KMS-11 (cell line): ENCODE measurements around the gene MTFR1L.

Experiments
- H2AFZ ChIP-seq: fragments of 200-600 bp; sonication (generic); 2 replicates; pipeline ENCODE4 v1.6.1; 2016; ENCODE audit warnings: antibody characterized with exemption, mixed run types, low read depth
- H3K27ac ChIP-seq: fragments of 200-600 bp; sonication (generic); 2 replicates; pipeline ENCODE4 v1.6.1; 2016; ENCODE audit warnings: mild to moderate bottlenecking, mixed run types
- H3K27me3 ChIP-seq: fragments of 200-600 bp; sonication (generic); 2 replicates; pipeline ENCODE4 v1.6.1; 2017; ENCODE audit warnings: mild to moderate bottlenecking, low read depth, mixed run types, moderate library complexity; ENCODE audit not compliant: insufficient read depth
- H3K36me3 ChIP-seq: fragments of 200-600 bp; sonication (generic); 2 replicates; pipeline ENCODE4 v1.6.1; 2017; ENCODE audit warnings: mild to moderate bottlenecking, mixed run types; ENCODE audit not compliant: insufficient read depth
- H3K4me1 ChIP-seq: fragments of 200-600 bp; sonication (generic); 2 replicates; pipeline ENCODE4 v1.6.1; 2016; ENCODE audit warnings: mild to moderate bottlenecking, low read depth, mixed run types; ENCODE audit not compliant: poor library complexity, severe bottlenecking
- H3K4me2 ChIP-seq: fragments of 200-600 bp; sonication (generic); 2 replicates; pipeline ENCODE4 v1.7.0; 2016; ENCODE audit warnings: mild to moderate bottlenecking, mixed run types
- H3K4me3 ChIP-seq: fragments of 200-600 bp; sonication (generic); IDR thresholded peaks from 2 replicates; pipeline ENCODE4 v1.6.1; 2017; ENCODE audit warnings: low read depth, low read length, mixed read lengths; ENCODE audit not compliant: insufficient read depth
- H3K79me2 ChIP-seq: fragments of 200-600 bp; sonication (generic); 2 replicates; pipeline ENCODE4 v1.6.1; 2016; ENCODE audit warnings: low read depth, mixed run types; ENCODE audit not compliant: insufficient read depth
- H3K9ac ChIP-seq: fragments of 200-600 bp; sonication (generic); 2 replicates; pipeline ENCODE4 v1.6.1; 2016; ENCODE audit warnings: mild to moderate bottlenecking, mixed run types
- H4K20me1 ChIP-seq: fragments of 200-600 bp; sonication (generic); 2 replicates; pipeline ENCODE4 v1.6.1; 2016; ENCODE audit warnings: mild to moderate bottlenecking, mixed run types; ENCODE audit not compliant: insufficient read depth
- TF ChIP-seq, protein P1 (sequence below): fragments of 200-600 bp; sonication (generic); conservative IDR thresholded peaks from 2 replicates; pipeline ENCODE4 v1.6.1; 2017; ENCODE audit warnings: low read depth, mild to moderate bottlenecking, antibody characterized with exemption, low read length, moderate library complexity, mixed read lengths

The MTFR1L gene

DNA sequence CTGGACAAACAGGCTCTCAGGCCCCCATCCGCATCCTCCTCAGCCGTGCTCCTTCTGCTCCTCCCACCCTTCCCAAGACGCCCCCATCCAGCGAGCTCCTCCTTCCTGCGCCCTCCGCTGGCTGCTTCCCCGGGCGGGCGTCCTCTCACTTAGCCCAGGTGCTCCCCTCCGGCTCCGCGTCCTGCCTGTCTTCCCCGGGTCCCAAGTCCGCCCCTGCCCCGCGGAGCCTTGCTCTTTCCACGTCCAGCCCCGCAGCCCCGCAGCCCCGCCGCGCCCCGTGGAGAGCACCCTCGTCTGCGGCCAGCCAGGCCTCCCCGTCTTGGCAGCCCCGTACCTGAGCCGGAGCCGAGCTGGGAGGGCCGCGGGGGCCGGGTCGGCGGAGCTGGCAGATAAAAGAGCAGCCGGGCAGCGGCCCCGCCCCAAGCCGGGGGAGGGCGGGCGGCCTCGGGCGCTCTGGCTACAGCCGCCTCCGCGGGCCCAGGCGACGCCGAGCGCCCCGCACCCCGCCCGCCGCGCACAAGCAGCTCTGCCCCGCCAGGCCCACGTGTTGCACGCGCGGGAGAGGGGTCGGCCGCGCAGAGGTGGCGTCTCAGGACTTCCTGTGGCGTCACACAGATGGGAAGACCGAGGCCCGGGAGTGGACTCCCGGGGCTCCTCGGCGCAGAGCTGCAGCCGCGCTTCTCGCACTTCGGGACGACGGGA lies 55.6 kb downstream of the MTFR1L start, which contains the start of gene PAQR7:
Gene PAQR7, minus strand, starts transcription at position 555 of the 702 bp plus-strand sequence. CDS start 11,869 bp downstream, outside the sequence.
- Histone ChIP-seq H3K27me3 (0 out of 2 replicates have a peak, but pooled peaks cover 4% of the 10 kb centered on the region), H3K9ac (peak within 1 kb of the TSS; percentile 56; the same call in 1 of the 2 replicates), H2AFZ (peak within 1 kb of the TSS; percentile 76), H3K4me3 (peak within 1 kb of the TSS; percentile 83), H3K4me1 (peaks cover 17% of the 10 kb centered on the region), H3K27ac (no peak within 1 kb of the TSS), H4K20me1 (no peaks in the 10 kb centered on the region), H3K79me2 (no peaks in the 10 kb centered on the region), H3K36me3 (no peaks in the 10 kb centered on the region), H3K4me2 (peak within 1 kb of the TSS; percentile 73)
- TF ChIP-seq, protein P1, sequence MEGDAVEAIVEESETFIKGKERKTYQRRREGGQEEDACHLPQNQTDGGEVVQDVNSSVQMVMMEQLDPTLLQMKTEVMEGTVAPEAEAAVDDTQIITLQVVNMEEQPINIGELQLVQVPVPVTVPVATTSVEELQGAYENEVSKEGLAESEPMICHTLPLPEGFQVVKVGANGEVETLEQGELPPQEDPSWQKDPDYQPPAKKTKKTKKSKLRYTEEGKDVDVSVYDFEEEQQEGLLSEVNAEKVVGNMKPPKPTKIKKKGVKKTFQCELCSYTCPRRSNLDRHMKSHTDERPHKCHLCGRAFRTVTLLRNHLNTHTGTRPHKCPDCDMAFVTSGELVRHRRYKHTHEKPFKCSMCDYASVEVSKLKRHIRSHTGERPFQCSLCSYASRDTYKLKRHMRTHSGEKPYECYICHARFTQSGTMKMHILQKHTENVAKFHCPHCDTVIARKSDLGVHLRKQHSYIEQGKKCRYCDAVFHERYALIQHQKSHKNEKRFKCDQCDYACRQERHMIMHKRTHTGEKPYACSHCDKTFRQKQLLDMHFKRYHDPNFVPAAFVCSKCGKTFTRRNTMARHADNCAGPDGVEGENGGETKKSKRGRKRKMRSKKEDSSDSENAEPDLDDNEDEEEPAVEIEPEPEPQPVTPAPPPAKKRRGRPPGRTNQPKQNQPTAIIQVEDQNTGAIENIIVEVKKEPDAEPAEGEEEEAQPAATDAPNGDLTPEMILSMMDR: no peak

DNA sequence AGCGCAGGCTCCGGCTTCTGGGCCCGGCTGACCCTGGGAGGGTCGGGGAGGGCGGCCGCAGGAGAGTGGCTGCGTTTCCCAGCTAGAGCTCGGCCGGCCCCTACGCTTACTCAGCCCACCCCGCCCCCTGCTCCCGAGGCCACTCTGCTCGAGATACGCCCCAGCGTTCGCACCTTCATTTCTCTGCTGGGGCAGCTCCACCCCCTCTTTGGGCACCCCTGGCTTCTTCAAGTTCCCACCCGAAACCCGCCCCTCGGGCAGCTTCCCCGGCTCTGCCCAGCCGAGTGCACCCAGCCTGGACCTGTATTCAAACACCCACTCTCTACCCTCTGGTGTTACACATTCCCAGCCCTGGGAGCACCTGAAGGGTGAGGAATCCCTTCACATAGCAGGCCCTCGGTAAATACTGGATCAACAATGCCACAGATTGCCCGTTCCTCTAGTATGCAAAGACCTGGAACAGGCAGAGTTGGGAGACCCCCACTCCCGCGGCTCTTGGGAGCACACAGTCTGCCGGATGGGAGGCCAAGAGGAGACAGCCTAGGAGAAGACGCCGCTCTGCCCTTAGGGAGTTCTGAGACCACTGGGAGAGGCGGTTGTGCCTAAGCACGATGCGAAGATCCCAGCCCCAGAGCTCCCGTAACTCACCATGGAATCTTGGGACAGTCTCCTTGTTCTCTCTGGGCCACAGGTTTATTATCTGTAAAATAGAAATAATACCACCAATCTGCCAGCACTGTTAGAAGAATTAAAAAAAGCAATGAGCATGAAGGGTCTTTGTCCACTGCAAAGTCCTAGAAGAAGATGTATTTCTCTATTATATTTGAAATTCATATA lies 56.3 kb downstream of the MTFR1L start:
- Histone ChIP-seq H3K9ac (no peak overlapping the region; the same call in 1 of the 2 replicates), H3K4me3 (peak overlapping the region; percentile 63), H3K27me3 (0 out of 2 replicates have a peak, but pooled peaks cover 4% of the 10 kb centered on the region), H3K4me1 (peaks cover 17% of the 10 kb centered on the region), H4K20me1 (no peaks in the 10 kb centered on the region), H3K27ac (no peak overlapping the region), H2AFZ (peak overlapping the region; percentile 76), H3K36me3 (no peaks in the 10 kb centered on the region), H3K79me2 (no peaks in the 10 kb centered on the region), H3K4me2 (peak overlapping the region; percentile 73)
- TF ChIP-seq, protein P1: no peak

DNA sequence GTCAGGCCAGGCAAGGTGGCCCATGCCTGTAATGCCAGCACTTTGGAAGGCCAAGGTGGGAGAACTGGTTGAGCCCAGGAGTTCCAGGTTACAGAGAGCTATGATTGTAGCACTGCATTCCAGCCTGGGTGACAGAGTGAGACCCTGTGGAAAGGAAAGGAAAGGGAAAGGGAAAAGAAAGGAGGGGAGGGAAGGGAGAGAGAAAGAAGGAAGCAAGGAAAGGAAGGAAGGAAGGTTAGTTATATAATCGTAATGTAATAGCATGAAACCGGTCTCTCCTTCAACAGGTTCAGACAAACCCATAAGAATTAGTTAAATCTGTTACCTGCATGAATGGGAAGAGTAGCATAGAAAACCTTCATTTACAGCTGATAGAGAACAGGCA lies 56.9 kb downstream of the MTFR1L start:
- H3K4me1 ChIP-seq: peaks cover 17% of the 10 kb centered on the region
- H3K36me3 ChIP-seq: no peaks in the 10 kb centered on the region
- 0 out of 2 replicates have a peak, but pooled peaks cover 4% of the 10 kb centered on the region for H3K27me3 ChIP-seq
- TF ChIP-seq, protein P1: no peak
- H3K9ac ChIP-seq: no peak overlapping the region
- no peak overlapping the region for H3K27ac ChIP-seq
- no peak overlapping the region for H3K4me3 ChIP-seq
- no peak overlapping the region for H3K4me2 ChIP-seq
- no peaks in the 10 kb centered on the region for H3K79me2 ChIP-seq
- no peak overlapping the region for H2AFZ ChIP-seq
- no peaks in the 10 kb centered on the region for H4K20me1 ChIP-seq

DNA sequence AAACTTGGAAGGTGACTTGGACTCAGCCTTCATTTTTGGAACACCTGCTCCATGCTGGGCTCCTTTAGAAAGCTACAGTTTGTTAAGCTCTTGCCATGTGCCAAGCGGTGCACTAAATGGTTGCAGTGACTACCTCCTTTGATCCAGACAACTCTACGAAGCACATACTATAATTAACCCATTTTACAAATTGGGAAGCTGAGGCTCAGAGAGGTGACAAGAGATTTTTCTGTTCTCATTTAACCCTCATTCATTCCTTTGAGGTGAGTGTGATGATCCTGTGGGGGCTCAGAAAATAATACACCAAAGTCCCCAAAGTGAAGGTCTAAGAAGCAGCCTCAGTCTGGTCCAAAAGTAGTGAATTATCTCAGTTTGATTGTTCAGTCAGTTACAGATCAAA lies 57.4 kb downstream of the MTFR1L start:
- peaks cover 17% of the 10 kb centered on the region for H3K4me1 ChIP-seq
- TF ChIP-seq, protein P1: no peak
- no peaks in the 10 kb centered on the region for H3K36me3 ChIP-seq
- no peak overlapping the region for H3K27ac ChIP-seq
- no peaks in the 10 kb centered on the region for H4K20me1 ChIP-seq
- no peak overlapping the region for H3K4me3 ChIP-seq
- H3K27me3 ChIP-seq: 0 out of 2 replicates have a peak, but pooled peaks cover 4% of the 10 kb centered on the region
- no peak overlapping the region for H2AFZ ChIP-seq
- H3K79me2 ChIP-seq: no peaks in the 10 kb centered on the region
- no peak overlapping the region for H3K4me2 ChIP-seq
- H3K9ac ChIP-seq: no peak overlapping the region
